ENCODE measurements around the gene EPB41L4A.

Gene EPB41L4A

GRCh38 chr5:112270299-112271293, 148.5 kb downstream of the EPB41L4A start:
- peaks cover 2% of the 10 kb centered on the region for H3K36me3 ChIP-seq (ENCODE audit: insufficient read depth, low read length)
- no peaks in the 10 kb centered on the region for H3K27me3 ChIP-seq (ENCODE audit: insufficient read depth, low read length)
- H3K4me1 ChIP-seq (ENCODE audit: insufficient read depth, low read length) = no peaks in the 10 kb centered on the region
- H3K4me3 ChIP-seq (ENCODE audit: low read length) = no peak overlapping the region
- no peak overlapping the region for H2AFZ ChIP-seq (ENCODE audit: low read depth, low read length)
- H3K9me3 ChIP-seq (ENCODE audit: low read length) = peaks cover 2% of the 10 kb centered on the region

GRCh38 chr5:112267231-112267630, 151.8 kb downstream of the EPB41L4A start:
- Histone ChIP-seq H3K36me3 (ENCODE audit: insufficient read depth, low read length) (peaks cover 17% of the 10 kb centered on the region), H3K4me1 (ENCODE audit: insufficient read depth, low read length) (no peaks in the 10 kb centered on the region), H3K4me3 (ENCODE audit: low read length) (no peak overlapping the region), H2AFZ (ENCODE audit: low read depth, low read length) (no peak overlapping the region), H3K27me3 (ENCODE audit: insufficient read depth, low read length) (no peaks in the 10 kb centered on the region), H3K9me3 (ENCODE audit: low read length) (peaks cover 3% of the 10 kb centered on the region)

- H3K9me3 ChIP-seq (ENCODE audit: low read length) = peaks cover 3% of the 10 kb centered on the region
- H3K27me3 ChIP-seq (ENCODE audit: insufficient read depth, low read length) = no peaks in the 10 kb centered on the region
- H3K4me3 ChIP-seq (ENCODE audit: low read length) = no peak overlapping the region
- H3K36me3 ChIP-seq (ENCODE audit: insufficient read depth, low read length) = peaks cover 22% of the 10 kb centered on the region
- H3K4me1 ChIP-seq (ENCODE audit: insufficient read depth, low read length) = no peaks in the 10 kb centered on the region
- no peak overlapping the region for H2AFZ ChIP-seq (ENCODE audit: low read depth, low read length)
These were observed 154.4 kb downstream of the EPB41L4A start for GRCh38 chr5:112264666-112265065.

GRCh38 chr5:112264151-112264550, 154.9 kb downstream of the EPB41L4A start:
- Histone ChIP-seq H3K9me3 (ENCODE audit: low read length) (peaks cover 3% of the 10 kb centered on the region), H3K36me3 (ENCODE audit: insufficient read depth, low read length) (peaks cover 27% of the 10 kb centered on the region), H3K4me1 (ENCODE audit: insufficient read depth, low read length) (no peaks in the 10 kb centered on the region), H3K27me3 (ENCODE audit: insufficient read depth, low read length) (no peaks in the 10 kb centered on the region), H2AFZ (ENCODE audit: low read depth, low read length) (no peak overlapping the region), H3K4me3 (ENCODE audit: low read length) (no peak overlapping the region)

- H3K4me1 ChIP-seq (ENCODE audit: insufficient read depth, low read length) = no peaks in the 10 kb centered on the region
- no peak overlapping the region for H2AFZ ChIP-seq (ENCODE audit: low read depth, low read length)
- H3K36me3 ChIP-seq (ENCODE audit: insufficient read depth, low read length) = peaks cover 32% of the 10 kb centered on the region
- no peaks in the 10 kb centered on the region for H3K27me3 ChIP-seq (ENCODE audit: insufficient read depth, low read length)
- peaks cover 3% of the 10 kb centered on the region for H3K9me3 ChIP-seq (ENCODE audit: low read length)
- H3K4me3 ChIP-seq (ENCODE audit: low read length) = no peak overlapping the region
These were observed 155.6 kb downstream of the EPB41L4A start for GRCh38 chr5:112263469-112263868.

GRCh38 chr5:112258571-112258970, 160.5 kb downstream of the EPB41L4A start:
- H3K27me3 ChIP-seq (ENCODE audit: insufficient read depth, low read length) = no peaks in the 10 kb centered on the region
- H2AFZ ChIP-seq (ENCODE audit: low read depth, low read length) = no peak overlapping the region
- H3K36me3 ChIP-seq (ENCODE audit: insufficient read depth, low read length) = peaks cover 29% of the 10 kb centered on the region
- H3K9me3 ChIP-seq (ENCODE audit: low read length) = no peaks in the 10 kb centered on the region
- no peak overlapping the region for H3K4me3 ChIP-seq (ENCODE audit: low read length)
- H3K4me1 ChIP-seq (ENCODE audit: insufficient read depth, low read length) = peaks cover 8% of the 10 kb centered on the region

- H3K4me1 ChIP-seq (ENCODE audit: insufficient read depth, low read length) = peaks cover 8% of the 10 kb centered on the region
- no peaks in the 10 kb centered on the region for H3K9me3 ChIP-seq (ENCODE audit: low read length)
- H2AFZ ChIP-seq (ENCODE audit: low read depth, low read length) = no peak overlapping the region
- peaks cover 24% of the 10 kb centered on the region for H3K36me3 ChIP-seq (ENCODE audit: insufficient read depth, low read length)
- no peaks in the 10 kb centered on the region for H3K27me3 ChIP-seq (ENCODE audit: insufficient read depth, low read length)
- H3K4me3 ChIP-seq (ENCODE audit: low read length) = no peak overlapping the region
These were observed 161.1 kb downstream of the EPB41L4A start for GRCh38 chr5:112257976-112258375.

GRCh38 chr5:112257005-112257404, 162.1 kb downstream of the EPB41L4A start:
- Histone ChIP-seq H3K27me3 (ENCODE audit: insufficient read depth, low read length) (no peaks in the 10 kb centered on the region), H3K4me1 (ENCODE audit: insufficient read depth, low read length) (peaks cover 8% of the 10 kb centered on the region), H2AFZ (ENCODE audit: low read depth, low read length) (no peak overlapping the region), H3K36me3 (ENCODE audit: insufficient read depth, low read length) (peaks cover 21% of the 10 kb centered on the region), H3K4me3 (ENCODE audit: low read length) (no peak overlapping the region), H3K9me3 (ENCODE audit: low read length) (no peaks in the 10 kb centered on the region)

- peaks cover 12% of the 10 kb centered on the region for H3K36me3 ChIP-seq (ENCODE audit: insufficient read depth, low read length)
- H3K4me1 ChIP-seq (ENCODE audit: insufficient read depth, low read length) = peaks cover 8% of the 10 kb centered on the region
- H3K27me3 ChIP-seq (ENCODE audit: insufficient read depth, low read length) = no peaks in the 10 kb centered on the region
- no peak overlapping the region for H3K4me3 ChIP-seq (ENCODE audit: low read length)
- H3K9me3 ChIP-seq (ENCODE audit: low read length) = no peaks in the 10 kb centered on the region
- no peak overlapping the region for H2AFZ ChIP-seq (ENCODE audit: low read depth, low read length)
These were observed 164.8 kb downstream of the EPB41L4A start for GRCh38 chr5:112254303-112254702.

- H3K4me3 ChIP-seq (ENCODE audit: low read length) = no peak overlapping the region
- H3K36me3 ChIP-seq (ENCODE audit: insufficient read depth, low read length) = peaks cover 8% of the 10 kb centered on the region
- H3K27me3 ChIP-seq (ENCODE audit: insufficient read depth, low read length) = no peaks in the 10 kb centered on the region
- H3K4me1 ChIP-seq (ENCODE audit: insufficient read depth, low read length) = peaks cover 8% of the 10 kb centered on the region
- no peak overlapping the region for H2AFZ ChIP-seq (ENCODE audit: low read depth, low read length)
- no peaks in the 10 kb centered on the region for H3K9me3 ChIP-seq (ENCODE audit: low read length)
These were observed 165.4 kb downstream of the EPB41L4A start for GRCh38 chr5:112253478-112254250.

GRCh38 chr5:112250551-112250950, 168.5 kb downstream of the EPB41L4A start:
- Histone ChIP-seq H3K4me3 (ENCODE audit: low read length) (no peak overlapping the region), H3K27me3 (ENCODE audit: insufficient read depth, low read length) (no peaks in the 10 kb centered on the region), H3K36me3 (ENCODE audit: insufficient read depth, low read length) (peaks cover 5% of the 10 kb centered on the region), H2AFZ (ENCODE audit: low read depth, low read length) (no peak overlapping the region), H3K4me1 (ENCODE audit: insufficient read depth, low read length) (peaks cover 24% of the 10 kb centered on the region), H3K9me3 (ENCODE audit: low read length) (no peaks in the 10 kb centered on the region)

GRCh38 chr5:112248623-112249022, 170.5 kb downstream of the EPB41L4A start:
- Histone ChIP-seq H3K4me1 (ENCODE audit: insufficient read depth, low read length) (peaks cover 28% of the 10 kb centered on the region), H3K4me3 (ENCODE audit: low read length) (no peak overlapping the region), H3K36me3 (ENCODE audit: insufficient read depth, low read length) (no peaks in the 10 kb centered on the region), H2AFZ (ENCODE audit: low read depth, low read length) (no peak overlapping the region), H3K9me3 (ENCODE audit: low read length) (no peaks in the 10 kb centered on the region), H3K27me3 (ENCODE audit: insufficient read depth, low read length) (no peaks in the 10 kb centered on the region)

- no peaks in the 10 kb centered on the region for H3K27me3 ChIP-seq (ENCODE audit: insufficient read depth, low read length)
- no peak overlapping the region for H2AFZ ChIP-seq (ENCODE audit: low read depth, low read length)
- peaks cover 28% of the 10 kb centered on the region for H3K4me1 ChIP-seq (ENCODE audit: insufficient read depth, low read length)
- H3K4me3 ChIP-seq (ENCODE audit: low read length) = no peak overlapping the region
- H3K36me3 ChIP-seq (ENCODE audit: insufficient read depth, low read length) = no peaks in the 10 kb centered on the region
- no peaks in the 10 kb centered on the region for H3K9me3 ChIP-seq (ENCODE audit: low read length)
These were observed 171.1 kb downstream of the EPB41L4A start for GRCh38 chr5:112247960-112248359.
